ENCODE measurements around the gene HOXC10. TPM values are rescaled to one million over a fixed set of nuclear protein-coding genes. Genes with fewer than 3 reads are reported as not detected.
A peak's percentile ranks its signal among the peaks of the same experiment; 100 is the strongest.

The HOXC10 gene
- total RNA-seq, 2 donors from 2014 or later: not detected

DNA sequence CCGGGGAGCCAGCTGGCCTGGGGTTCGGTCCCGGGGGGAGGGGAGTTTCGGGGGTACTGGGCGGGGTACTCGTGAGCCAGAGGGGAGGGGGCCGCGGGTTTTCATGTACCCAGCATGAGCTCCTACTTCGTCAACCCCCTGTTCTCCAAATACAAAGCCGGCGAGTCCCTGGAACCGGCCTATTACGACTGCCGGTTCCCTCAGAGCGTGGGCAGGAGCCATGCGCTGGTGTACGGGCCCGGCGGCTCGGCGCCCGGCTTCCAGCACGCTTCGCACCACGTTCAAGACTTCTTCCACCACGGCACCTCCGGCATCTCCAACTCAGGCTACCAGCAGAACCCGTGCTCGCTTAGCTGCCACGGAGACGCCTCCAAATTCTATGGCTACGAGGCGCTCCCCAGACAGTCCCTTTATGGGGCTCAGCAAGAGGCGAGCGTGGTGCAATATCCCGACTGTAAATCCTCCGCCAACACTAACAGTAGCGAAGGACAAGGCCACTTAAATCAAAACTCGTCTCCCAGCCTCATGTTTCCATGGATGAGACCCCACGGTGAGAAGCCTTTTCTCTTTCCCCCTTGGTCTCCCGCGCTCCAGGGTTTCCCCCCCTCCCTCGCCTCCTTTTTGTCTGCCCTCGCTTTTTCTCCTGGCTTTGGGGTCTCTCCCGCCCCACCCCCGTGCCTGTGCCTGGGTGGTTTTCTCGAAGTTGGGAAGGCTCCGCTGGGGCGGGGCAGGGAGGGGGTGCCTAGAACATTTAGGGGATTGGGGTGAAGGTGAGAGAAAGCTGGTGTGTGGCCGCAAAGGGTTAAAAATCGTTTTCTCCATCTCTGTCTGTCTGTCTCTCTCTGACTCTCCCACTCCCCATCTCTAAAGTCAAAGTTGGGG is 24.5 kb downstream of the HOXC10 start:
- Mint-ChIP-seq H3K36me3 (ENCODE audit: low read depth) (no peaks in the 10 kb centered on the region), H3K27me3 (ENCODE audit: insufficient read depth) (peaks cover 99% of the 10 kb centered on the region), H3K4me3 (no peak overlapping the region), H3K9me3 (peaks cover 3% of the 10 kb centered on the region), H3K4me1 (peaks cover 3% of the 10 kb centered on the region), H3K27ac (no peak overlapping the region)
- TF ChIP-seq, protein P1, sequence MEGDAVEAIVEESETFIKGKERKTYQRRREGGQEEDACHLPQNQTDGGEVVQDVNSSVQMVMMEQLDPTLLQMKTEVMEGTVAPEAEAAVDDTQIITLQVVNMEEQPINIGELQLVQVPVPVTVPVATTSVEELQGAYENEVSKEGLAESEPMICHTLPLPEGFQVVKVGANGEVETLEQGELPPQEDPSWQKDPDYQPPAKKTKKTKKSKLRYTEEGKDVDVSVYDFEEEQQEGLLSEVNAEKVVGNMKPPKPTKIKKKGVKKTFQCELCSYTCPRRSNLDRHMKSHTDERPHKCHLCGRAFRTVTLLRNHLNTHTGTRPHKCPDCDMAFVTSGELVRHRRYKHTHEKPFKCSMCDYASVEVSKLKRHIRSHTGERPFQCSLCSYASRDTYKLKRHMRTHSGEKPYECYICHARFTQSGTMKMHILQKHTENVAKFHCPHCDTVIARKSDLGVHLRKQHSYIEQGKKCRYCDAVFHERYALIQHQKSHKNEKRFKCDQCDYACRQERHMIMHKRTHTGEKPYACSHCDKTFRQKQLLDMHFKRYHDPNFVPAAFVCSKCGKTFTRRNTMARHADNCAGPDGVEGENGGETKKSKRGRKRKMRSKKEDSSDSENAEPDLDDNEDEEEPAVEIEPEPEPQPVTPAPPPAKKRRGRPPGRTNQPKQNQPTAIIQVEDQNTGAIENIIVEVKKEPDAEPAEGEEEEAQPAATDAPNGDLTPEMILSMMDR (conservative IDR thresholded peaks at IDR 0.05): no peak
- Histone ChIP-seq H3K27me3 (ENCODE audit: control insufficient read depth, insufficient read depth, low read length, poor library complexity, severe bottlenecking) (peaks cover 99% of the 10 kb centered on the region), H3K9ac (ENCODE audit: extremely low read depth, low read length, poor library complexity, severe bottlenecking) (no peak overlapping the region), H3K4me3 (ENCODE audit: low read length) (no peak overlapping the region), H3K27ac (ENCODE audit: low read depth, low read length) (peak overlapping the region; percentile 49), H3K4me1 (ENCODE audit: control insufficient read depth, insufficient read depth, low read length) (no peaks in the 10 kb centered on the region), H3K9me3 (ENCODE audit: control insufficient read depth, low read length) (no peaks in the 10 kb centered on the region), H3K36me3 (ENCODE audit: control insufficient read depth, insufficient read depth, low read length) (no peaks in the 10 kb centered on the region)
- WGBS, 2 experiments (ENCODE audit: insufficient coverage in 1 of 2, insufficient read length in 1 of 2): 3 to 6% methylated on average over 25 to 44 of the region's 51 CpGs
- peak; percentile 77 for DNase-seq

DNA sequence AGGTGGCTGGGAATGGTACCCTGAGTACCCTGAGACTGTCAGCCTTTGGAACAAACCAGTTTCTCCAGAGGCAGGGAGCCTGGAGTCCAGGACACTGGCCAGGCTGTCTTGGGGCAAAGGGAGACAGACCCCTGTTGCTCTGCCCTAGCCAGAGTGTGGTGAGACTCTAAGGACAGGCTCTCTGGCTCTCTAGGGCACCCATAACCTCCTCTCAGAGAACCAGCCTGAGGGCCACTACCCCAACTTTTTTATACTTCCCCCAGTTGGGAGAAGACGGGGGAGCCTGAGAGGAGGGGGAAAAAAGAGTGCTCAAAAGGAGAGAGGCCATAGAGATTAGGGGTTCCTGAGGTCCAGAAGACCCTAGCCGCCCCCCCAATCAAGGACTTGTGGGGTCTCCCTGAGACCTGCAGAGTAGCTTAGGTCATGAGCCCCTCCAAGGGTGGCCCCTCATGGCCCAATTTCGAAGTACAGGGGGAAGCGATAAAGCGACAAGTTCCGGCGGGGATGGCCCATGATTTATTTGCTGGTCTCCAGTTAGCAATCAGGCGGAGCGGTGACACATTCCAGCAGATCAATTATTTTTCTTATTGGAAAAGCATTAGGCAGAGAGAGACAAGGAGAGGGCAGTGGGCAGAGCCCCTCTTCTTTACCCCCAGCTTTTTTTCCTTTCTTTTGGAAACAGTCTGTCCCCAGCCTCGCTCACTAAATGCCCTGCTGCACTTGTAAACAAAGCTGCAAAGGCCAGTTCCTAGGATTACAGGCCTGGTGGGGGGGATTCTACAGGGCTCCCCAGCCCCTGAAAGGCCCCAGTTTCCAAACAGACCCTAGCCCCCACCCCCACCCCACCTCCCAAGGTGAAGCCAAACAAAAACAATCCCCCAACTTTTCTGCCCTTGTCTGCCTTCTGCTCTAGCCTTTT is 25.4 kb downstream of the HOXC10 start:
- no peak overlapping the region for H3K27ac Mint-ChIP-seq
- H3K9ac ChIP-seq (ENCODE audit: extremely low read depth, low read length, poor library complexity, severe bottlenecking): no peak overlapping the region
- H3K9me3 ChIP-seq (ENCODE audit: control insufficient read depth, low read length): no peaks in the 10 kb centered on the region
- peaks cover 3% of the 10 kb centered on the region for H3K4me1 Mint-ChIP-seq
- H3K27me3 ChIP-seq (ENCODE audit: control insufficient read depth, insufficient read depth, low read length, poor library complexity, severe bottlenecking): peaks cover 99% of the 10 kb centered on the region
- H3K4me1 ChIP-seq (ENCODE audit: control insufficient read depth, insufficient read depth, low read length): no peaks in the 10 kb centered on the region
- DNase-seq: no peak
- WGBS, 2 experiments (ENCODE audit: insufficient coverage in 1 of 2, insufficient read length in 1 of 2): 4 to 17% methylated on average over 7 to 10 of the region's 10 CpGs
- H3K4me3 ChIP-seq (ENCODE audit: low read length): no peak overlapping the region
- H3K36me3 Mint-ChIP-seq (ENCODE audit: low read depth): no peaks in the 10 kb centered on the region
- TF ChIP-seq, protein P1 (conservative IDR thresholded peaks at IDR 0.05): no peak
- H3K27ac ChIP-seq (ENCODE audit: low read depth, low read length): peak overlapping the region; percentile 49
- H3K36me3 ChIP-seq (ENCODE audit: control insufficient read depth, insufficient read depth, low read length): no peaks in the 10 kb centered on the region
- peaks cover 99% of the 10 kb centered on the region for H3K27me3 Mint-ChIP-seq (ENCODE audit: insufficient read depth)
- H3K4me3 Mint-ChIP-seq: no peak overlapping the region
- peaks cover 3% of the 10 kb centered on the region for H3K9me3 Mint-ChIP-seq

DNA sequence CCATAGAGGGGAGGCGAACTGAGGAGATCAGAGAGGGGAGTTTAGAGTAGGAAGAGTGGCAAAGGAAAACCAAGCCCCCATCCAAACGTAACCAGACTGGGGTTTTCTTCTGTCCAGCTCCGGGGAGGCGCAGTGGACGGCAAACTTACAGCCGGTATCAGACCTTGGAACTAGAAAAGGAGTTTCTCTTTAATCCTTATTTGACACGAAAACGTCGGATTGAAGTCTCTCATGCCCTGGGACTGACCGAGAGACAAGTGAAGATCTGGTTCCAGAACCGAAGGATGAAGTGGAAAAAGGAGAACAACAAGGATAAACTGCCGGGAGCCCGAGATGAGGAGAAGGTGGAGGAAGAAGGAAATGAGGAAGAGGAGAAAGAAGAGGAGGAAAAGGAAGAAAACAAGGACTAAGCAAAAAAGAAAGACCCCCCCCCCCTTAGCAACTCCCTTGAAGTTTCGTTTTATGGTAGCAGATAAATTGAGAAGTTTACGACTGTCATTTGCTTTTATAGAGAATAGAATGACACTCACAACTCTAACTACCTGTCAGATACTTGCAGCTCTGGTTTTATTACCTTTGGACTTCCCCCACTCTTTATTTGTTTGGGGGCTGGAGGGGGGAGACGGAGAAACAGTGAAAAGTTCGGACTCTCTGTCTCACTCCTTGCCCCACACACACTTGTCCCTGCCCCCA is 26.2 kb downstream of the HOXC10 start:
- H3K27ac Mint-ChIP-seq: no peak overlapping the region
- H3K36me3 Mint-ChIP-seq (ENCODE audit: low read depth): no peaks in the 10 kb centered on the region
- WGBS, 2 experiments (ENCODE audit: insufficient coverage in 1 of 2, insufficient read length in 1 of 2): 12 to 13% methylated on average over 10 to 13 of the region's 17 CpGs
- Histone ChIP-seq H3K4me3 (ENCODE audit: low read length) (no peak overlapping the region), H3K9me3 (ENCODE audit: control insufficient read depth, low read length) (no peaks in the 10 kb centered on the region), H3K27ac (ENCODE audit: low read depth, low read length) (no peak overlapping the region), H3K4me1 (ENCODE audit: control insufficient read depth, insufficient read depth, low read length) (no peaks in the 10 kb centered on the region), H3K27me3 (ENCODE audit: control insufficient read depth, insufficient read depth, low read length, poor library complexity, severe bottlenecking) (peaks cover 99% of the 10 kb centered on the region), H3K36me3 (ENCODE audit: control insufficient read depth, insufficient read depth, low read length) (no peaks in the 10 kb centered on the region), H3K9ac (ENCODE audit: extremely low read depth, low read length, poor library complexity, severe bottlenecking) (no peak overlapping the region)
- H3K27me3 Mint-ChIP-seq (ENCODE audit: insufficient read depth): peaks cover 99% of the 10 kb centered on the region
- DNase-seq: no peak
- peaks cover 3% of the 10 kb centered on the region for H3K9me3 Mint-ChIP-seq
- H3K4me1 Mint-ChIP-seq: peaks cover 2% of the 10 kb centered on the region
- no peak overlapping the region for H3K4me3 Mint-ChIP-seq
- TF ChIP-seq, protein P1 (conservative IDR thresholded peaks at IDR 0.05): no peak
